GOT3 (cell line): ENCODE data around the gene ZNF582.

ENCODE experiments used
- DNase-seq: peaks from one replicate; lab custom pipeline; 2025; ENCODE audit warnings: mixed read lengths; lab: John Stamatoyannopoulos, UW

ZNF582 gene

DNA sequence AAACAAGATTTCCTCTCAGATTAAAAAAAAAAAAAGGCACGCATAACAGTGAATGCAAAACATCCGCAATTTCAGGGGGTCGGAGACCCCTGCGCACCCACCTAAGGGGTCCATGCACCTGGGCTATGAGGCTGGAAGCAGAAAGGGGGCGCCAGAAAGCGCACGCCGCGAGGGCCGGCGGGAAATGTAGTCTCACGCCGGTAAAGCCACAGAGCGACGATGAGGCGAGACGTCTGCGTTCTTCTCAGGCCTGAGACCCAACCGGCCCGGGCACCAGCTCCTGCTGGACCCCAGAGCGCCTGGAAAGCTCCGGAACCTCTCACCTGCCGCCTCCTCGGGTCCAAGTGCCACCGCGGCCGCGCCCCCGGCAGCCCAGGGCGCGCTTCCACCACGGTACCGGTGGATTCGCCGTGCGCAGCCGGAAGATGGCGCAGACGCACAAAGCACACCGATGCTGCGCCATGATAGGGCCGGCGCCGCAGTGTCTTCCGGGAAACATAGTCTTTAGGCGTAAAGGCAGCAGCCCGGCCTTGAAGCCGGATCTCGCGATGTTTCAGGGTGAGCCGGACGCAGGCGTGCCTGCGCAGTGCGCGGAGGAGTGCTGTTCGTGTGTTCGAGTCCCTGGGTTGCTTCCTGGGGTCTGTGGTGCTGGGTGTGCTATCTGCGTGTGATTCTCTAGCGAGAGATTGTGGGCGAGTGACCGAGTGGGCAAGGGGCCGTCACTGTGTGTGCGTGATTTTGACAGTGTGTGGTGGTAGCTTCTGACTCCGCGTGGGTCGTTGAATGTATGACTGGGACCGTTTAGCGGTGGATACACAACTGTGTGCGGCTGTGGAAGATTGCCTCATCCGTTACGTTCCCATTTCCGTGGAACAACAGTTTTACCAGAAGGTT lies at the start of gene ZNF582:
TSS of gene ZNF582 (minus strand) at position 416 of the 894 bp plus-strand sequence. CDS start 1,782 bp downstream, outside the sequence.
- peak; percentile 15 for DNase-seq

DNA sequence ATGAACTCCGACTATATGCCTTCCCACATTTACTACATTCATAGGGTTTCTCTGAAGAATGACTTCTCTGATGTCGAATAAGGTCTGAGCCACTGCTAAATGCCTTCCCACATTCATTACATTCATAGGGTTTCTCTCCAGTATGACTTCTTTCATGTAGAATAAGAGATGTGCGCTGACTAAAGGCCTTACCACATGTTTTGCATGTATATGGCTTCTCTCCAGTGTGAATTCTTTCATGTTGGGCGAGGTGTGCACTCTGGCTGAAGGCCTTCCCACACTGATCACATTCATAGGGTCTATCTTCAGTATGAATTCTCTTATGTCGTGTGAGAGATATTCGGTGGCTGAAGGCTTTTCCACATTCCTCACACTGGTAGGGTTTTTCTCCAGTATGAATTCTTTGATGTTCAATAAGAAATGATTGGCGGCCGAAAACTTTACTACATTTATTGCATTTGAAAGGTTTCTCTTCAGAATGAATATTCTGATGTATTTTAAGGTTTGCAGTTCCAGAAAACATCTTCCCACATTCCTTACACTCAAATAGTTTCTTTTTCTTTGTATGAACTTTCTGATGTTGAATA lies 48.0 kb upstream of the ZNF582 start:
- no peak for DNase-seq

DNA sequence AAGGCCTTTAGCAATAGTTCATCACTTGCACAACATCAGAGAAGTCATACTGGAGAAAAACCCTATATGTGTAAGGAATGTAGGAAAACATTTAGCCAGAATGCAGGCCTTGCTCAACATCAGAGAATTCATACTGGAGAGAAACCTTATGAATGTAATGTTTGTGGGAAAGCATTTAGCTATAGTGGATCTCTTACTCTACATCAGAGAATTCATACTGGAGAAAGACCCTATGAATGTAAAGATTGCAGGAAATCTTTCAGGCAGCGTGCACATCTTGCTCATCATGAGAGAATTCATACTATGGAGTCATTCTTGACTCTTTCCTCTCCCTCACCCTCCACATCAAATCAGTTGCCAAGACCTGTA lies 30.6 kb upstream of the ZNF582 start:
- DNase-seq: no peak

DNA sequence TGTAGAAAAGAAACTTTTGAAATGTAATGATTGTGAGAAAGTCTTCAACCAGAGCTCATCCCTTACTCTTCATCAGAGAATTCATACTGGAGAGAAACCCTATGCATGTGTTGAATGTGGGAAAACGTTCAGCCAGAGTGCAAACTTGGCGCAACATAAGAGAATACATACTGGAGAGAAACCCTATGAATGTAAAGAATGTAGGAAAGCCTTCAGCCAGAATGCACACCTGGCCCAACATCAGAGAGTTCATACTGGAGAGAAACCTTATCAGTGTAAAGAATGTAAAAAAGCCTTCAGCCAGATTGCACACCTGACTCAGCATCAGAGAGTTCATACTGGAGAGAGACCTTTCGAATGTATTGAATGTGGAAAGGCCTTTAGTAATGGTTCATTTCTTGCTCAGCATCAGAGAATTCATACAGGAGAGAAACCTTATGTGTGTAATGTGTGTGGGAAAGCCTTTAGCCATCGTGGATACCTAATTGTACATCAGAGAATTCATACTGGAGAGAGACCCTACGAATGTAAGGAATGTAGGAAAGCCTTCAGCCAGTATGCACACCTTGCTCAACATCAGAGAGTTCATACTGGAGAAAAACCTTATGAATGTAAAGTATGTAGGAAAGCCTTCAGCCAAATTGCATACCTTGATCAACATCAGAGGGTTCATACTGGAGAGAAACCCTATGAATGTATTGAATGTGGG lies 30.1 kb upstream of the ZNF582 start:
- DNase-seq: no peak

DNA sequence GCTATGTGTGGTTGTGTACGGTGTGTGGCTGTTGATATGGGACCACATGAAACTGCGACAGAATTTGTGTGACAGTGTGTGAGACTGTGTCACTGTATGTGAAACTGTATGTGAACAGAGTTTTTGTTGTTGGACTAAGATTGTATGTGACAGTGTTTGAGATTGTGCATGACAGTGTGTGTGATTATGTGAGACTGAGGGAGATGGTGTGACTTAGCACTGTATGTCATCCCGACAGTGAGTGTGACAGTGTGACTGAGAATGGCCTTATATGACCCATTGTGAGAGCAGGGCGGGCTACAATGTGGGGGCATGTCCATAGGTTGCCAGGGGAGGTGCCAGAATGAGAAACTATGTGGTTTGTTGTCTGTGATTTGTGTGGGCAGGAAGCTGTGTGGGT lies 11.7 kb upstream of the ZNF582 start:
- DNase-seq: no peak

DNA sequence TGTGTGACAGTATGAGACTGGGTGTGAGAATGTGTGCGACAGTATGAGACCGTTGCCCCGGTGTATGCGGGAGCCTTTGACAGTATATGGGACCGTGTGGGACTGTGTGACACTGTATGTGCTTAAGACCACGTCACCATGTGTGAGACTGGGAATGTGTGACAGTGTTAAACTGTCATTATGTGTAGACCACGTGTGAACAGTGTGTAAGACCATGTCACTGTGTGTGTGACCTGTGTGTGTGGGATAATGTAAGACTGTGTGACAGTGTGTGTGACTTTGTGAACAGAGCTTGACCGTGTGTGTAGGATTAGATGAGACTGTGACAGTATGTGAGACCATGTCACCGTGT lies 11.3 kb upstream of the ZNF582 start:
- DNase-seq: no peak

DNA sequence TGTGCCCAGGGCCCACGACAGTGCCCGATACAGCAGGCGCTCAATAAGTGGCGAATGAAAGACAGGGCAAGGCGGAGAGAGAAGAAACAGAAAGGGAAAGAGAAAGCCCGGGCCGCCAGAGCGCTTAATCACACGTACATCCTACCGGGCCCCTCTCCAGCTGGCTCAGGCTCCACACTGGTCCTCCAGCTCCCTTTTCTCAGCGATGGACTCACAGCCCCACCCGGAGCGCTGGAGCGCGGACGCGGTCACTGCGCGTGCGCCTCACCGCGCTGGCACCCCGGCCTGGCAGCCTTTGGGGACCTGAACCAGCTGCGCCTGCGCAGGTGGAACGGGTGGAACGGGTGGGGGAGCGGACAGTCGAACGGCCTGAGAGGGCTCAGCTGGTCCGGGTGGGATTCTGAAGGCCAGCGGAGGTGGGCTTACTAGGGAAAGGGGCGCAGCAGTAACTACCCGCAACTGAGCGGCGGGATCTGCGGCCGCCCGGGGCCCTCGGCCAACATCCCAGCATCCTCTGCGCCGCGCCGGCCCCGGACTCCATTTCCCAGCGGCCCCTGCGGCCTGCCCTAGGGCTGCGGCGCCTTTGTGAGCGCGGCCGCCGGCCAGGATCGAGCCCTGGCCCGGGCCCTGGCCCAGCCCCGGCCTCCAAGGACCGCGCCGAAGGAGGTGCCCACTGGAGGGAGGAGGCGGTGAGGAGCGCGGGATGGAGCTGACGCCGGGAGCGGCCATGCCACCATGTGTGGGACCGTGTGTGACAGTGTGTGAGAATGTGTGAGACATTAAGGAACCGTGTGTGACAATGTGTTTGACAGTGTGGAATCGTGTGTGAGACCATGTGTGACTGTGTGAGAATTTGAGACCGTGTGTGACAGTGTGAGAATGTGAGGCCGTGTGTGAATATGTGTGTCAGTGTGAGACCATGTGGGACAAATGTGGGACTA lies 10.7 kb upstream of the ZNF582 start, which contains the start of gene ZNF583:
TSS of gene ZNF583 (plus strand) at position 569 of the 941 bp plus-strand sequence. CDS start 2,783 bp downstream, outside the sequence.
- DNase-seq: peak; percentile 83

DNA sequence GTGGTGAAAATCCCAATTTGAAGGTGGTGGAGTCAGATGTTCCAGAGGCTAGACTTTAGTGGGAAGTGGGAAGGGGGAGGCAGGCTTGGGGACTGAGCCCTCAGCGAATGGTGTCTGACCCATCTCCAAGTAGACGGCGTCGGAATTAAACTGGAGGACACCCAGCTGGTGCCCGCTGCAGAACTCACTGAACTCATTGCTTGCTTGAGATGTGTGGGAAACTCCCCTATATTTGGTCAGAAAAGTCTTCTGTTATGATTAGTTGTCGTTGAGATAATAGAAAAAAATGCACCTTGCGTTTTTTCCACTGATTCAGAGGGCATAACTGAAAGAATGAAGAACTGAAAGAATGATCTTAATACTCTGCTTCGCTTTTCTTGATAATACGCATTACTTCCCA lies 9.9 kb upstream of the ZNF582 start:
- no peak for DNase-seq

DNA sequence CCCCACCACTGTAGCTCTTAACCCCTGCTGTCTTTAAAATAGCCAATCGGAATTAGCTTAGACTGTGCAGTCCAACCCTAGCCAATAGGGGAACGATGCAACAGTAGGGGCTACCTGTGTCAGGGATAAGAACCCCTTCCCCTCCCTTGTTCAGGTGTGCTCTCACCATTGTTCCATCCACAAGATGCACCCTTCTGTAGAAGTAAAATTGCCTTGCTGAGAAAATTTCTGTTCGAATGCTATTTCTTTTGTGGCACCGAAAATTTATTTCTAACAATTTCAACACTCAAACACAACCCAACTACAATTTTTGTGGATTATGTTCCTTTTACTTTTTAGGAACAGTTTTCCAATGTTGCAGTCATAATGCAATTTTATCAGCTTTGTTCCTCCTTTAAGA lies 7.2 kb upstream of the ZNF582 start:
- DNase-seq: no peak

DNA sequence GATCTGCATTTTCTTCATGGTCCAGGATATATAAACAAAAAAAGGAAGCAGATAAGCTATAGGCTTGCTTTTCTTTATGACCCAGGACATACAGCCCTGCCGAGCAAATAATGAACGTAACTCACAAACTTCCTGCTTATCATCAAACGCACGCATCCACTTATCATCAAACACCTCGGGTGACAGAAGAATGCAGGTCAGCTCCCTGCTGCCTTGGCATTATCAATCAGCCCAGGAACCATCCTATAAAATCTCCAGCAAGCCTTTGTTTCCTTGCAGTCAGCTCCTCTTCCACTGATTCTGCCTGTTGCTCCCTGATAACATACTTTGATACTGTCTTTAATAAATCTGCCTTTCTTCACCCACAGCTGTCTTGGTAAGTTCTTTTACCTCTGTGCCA lies 5.5 kb upstream of the ZNF582 start:
- no peak for DNase-seq

DNA sequence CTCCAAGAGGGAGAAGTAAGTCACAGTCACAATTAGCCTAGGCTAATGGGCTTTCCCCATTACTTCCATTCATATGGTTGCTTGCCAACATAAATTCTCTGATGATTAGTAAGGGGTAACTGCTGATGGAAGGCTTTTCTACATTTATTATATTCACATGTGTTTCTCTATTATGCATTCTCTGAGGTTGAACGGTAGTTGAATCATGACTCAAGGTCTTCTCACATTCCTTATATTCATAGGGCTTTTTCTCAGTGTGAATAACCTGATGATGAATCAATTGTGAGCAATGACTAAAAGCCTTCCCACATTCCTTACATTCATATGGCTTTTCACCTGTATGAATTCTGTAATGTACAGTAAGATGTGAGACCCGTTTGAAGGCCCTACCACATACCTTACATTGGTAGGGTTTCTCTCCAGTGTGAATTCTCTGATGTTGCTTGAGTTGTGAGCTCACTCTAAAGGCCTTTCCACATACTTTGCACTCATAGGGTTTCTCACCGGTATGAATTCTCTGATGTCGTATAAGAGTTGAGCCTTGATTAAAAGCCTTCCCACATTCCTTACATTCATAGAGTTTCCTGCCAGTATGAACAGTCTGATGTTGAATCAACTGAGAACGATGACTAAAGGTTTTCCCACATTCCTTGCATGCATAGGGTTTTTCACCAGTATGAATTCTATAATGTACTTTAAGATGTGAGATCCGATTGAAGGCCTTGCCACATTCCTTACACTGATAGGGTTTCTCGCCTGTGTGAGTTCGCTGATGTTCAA lies 9.3 kb downstream of the ZNF582 start:
- DNase-seq: no peak

DNA sequence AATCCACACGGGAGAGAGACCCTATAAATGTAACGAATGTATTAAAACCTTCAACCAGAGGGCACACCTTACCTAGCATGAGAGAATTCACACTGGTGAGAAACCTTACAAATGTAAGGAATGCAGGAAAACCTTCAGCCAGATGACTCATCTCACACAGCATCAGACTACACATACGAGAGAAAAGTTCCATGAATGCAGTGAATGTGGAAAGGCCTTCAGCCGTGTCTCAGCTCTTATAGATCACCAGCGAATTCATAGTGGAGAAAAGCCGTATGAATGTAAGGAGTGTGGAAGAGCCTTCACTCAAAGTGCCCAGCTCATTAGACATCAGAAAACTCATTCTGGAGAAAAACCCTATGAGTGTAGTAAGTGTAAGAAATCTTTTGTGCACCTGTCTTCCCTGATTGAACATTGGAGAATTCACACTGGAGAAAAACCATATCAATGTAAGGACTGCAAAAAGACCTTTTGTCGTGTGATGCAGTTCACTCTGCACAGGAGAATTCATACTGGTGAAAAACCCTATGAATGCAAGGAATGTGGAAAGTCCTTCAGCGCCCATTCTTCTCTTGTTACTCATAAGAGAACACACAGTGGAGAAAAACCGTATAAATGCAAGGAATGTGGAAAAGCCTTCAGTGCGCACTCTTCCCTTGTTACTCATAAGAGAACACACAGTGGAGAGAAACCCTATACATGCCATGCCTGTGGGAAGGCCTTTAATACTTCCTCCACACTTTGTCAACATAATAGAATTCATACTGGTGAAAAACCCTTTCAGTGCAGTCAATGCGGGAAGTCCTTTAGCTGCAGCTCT lies 16.0 kb downstream of the ZNF582 start:
- no peak for DNase-seq

DNA sequence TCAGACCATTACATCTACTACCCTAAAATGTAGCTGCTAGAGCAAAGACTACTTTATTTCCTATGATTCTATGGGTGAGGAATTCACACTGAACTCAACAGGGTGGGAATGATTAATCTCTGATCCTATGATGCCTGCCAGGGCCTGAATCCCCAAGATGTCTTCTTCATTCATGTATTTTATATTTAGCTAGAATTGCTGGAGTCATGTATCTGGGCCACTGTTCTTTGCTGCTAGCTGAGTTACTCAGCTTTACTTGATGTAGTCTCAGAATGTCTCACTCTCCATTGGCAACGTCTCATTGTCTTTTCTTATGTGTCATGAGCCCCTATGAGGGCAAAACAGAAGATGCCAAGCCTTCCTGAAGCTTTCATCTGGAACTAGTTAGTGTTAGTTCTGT lies 21.1 kb downstream of the ZNF582 start:
- DNase-seq: no peak

DNA sequence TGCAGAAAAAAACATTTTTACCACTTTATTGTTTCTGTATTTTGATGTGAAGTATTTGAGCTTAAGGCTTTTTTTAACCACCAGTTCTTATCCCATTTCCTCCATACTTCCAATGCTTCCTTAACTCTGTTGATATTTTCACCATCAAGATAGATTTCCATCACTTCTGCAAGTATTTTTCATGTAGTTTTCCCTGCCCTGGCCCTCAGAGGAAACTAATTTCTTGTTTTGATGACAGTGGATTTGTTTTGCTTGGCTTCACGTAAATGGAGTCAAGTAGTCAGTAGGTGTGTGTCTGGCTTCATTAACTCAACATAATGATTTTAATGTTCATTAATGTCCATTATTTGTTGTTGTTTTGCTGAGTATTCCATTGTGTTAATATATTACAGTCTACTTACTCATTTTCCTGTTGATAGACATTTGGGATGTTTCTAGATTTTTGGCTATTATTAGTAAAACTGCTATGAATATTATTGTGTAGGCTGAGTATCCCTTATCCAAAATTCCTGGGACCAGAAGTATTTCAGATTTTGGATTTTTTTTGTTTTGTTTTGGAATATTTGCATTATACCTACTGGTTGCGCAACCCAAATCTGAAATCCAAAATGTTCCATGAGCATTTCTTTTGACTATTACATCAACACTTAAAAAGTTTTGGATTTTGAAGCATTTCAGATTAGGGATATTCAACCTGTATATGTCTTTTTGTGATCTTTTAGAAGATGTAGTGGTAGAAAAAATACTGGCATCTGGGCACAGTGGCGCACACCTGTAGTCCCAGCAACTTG lies 23.3 kb downstream of the ZNF582 start:
- DNase-seq: no peak

DNA sequence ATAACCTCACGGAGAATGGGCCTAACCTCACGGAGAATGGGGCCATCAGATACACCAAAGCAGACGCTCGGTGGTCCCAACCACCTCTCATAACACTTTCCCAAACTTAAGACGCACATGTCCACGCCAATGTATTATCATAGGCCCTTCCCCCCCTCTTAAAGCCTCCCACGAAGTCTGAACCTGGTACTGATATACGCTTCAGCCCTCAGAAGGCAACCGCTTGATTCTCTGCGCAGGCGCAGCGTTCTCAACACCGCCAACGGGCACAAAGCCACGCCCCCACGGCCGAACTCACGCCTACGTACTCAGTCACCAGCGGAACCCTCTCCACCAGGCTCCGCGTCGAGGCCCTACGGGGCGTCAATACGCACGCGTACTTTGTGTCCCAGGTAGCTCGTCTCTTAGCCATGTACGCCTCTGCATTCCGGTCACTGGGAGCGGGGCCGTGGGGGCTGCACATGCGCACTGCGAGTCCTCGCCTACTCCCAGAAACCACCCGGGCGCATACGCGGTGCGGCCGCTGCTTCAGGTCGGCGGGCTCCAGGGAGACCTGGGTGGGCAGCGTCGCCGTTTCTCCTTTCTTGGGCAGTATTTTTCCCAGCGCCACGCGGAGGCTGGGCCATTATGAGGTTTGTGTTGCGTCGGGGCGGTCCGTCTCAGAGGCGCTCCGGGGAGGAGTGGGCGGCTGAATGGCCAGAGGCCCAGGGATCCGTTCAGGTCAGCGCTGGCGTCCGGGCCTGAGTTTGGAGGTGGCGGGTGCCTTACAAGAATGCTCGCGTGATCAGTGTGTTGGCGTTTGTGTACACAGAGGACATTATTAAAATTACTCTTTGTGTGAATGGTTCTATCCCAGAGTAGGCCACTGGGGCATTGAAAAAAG lies 25.3 kb downstream of the ZNF582 start:
- DNase-seq: peak; percentile 14

DNA sequence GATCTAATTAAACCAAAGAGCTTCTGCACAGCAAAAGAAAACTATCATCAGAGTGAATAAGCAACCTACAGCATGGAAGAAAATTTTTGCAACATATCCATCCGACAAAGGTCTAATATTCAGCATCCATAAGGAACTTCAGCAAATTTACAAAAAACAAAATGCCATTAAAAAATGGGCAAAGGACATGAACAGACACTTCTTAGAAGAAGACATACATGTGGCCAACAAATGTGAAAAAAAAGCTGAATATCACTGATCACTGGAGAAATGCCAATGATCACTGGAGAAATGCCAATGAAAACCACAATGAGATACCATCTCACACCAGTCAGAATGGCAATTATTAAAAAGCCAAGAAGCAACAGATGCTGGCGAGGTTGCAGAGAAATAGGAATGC lies 32.5 kb downstream of the ZNF582 start:
- DNase-seq: no peak

DNA sequence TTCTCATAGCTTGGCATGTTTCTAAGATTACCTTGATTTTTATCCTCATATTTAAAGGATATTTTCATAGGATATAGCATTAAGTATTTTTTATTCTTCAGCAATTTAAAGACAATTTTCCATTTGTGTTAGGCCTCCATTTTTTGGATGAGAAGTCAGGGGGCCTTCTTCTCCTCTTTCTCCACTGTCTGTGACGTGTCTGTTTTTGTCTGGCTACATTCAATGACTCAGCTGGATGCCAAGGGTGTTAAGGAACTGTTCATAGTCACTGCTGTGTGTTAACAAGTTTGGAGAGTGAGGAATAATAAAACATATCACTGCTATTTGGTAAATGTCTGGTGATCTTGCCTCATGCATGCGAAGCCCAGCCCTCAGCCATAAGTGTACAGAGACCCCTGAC lies 36.4 kb downstream of the ZNF582 start:
- DNase-seq: no peak

DNA sequence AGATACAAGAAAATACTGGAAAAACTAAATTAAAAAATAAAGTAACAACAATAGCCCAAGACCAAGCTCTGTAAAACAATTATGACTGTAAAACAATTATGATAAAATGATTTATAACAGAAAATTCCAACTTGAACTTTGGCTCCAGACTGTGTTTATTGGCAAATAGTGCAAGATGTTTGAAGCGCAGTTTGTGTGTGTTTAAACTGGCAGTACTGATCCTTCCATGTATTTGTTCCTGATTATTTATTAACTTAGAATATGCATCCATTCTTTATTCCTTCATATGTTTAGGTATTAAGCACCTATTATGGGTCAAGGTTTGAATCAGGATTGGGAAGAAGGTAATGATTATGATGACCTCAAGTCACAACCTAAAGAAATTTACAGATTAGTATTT lies 37.8 kb downstream of the ZNF582 start:
- no peak for DNase-seq
